Germinal center (tissue), 1 donor: ENCODE results near the gene SART1.
A peak's percentile ranks its signal among the peaks of the same experiment; 100 is the strongest.
"Not testable (repeated sequence)": the region's sequence is repeated elsewhere in the genome, so short reads cannot be mapped to it uniquely, and the experiment has no call there.

Experiments
- DNase-seq: peaks from one replicate; pipeline ENCODE4 v3.0.0; 2012; ENCODE audit warnings: mixed read lengths, low spot score

Gene SART1

GRCh38 chr11:66020212-66020611 lies 58.7 kb downstream of the SART1 start:
- no peak for DNase-seq

GRCh38 chr11:66020618-66021357 lies 59.3 kb downstream of the SART1 start:
- no peak for DNase-seq

- peak; percentile 86 for DNase-seq
Measured at GRCh38 chr11:66022401-66023185, 61.1 kb downstream of the SART1 start.

- DNase-seq, result not testable (repeated sequence)
Measured at GRCh38 chr11:66023186-66023440, 61.6 kb downstream of the SART1 start.

GRCh38 chr11:66026017-66026529 lies 64.5 kb downstream of the SART1 start, which contains the start of gene CATSPER1:
Gene CATSPER1 (minus strand): TSS chr11:66026479. CDS start chr11:66026379, 100 bp downstream.
- DNase-seq, result no peak
